ENCODE data around the gene GEMIN5.

Gene GEMIN5

DNA sequence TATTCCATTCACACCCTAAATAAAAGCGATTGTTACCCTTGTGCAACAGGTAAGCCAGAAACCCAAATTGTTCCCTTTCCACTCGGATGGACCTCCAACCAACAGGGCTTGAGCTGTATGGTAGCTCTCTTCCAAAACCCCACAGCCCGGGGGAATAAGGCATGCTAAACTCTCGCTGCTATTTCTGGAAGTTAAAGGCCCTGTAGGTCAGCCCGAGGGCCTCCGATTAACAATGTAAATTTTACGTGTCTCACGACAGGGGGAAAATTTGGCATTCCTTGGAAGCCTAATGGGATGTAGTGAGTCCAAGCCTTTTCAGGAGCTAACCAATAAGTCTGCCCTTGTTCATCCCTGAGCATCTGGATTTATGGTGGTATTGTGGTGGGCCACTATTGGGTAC, 53.6 kb downstream of the GEMIN5 start:
- no peak for DNase-seq (ENCODE audit: low read depth)

DNA sequence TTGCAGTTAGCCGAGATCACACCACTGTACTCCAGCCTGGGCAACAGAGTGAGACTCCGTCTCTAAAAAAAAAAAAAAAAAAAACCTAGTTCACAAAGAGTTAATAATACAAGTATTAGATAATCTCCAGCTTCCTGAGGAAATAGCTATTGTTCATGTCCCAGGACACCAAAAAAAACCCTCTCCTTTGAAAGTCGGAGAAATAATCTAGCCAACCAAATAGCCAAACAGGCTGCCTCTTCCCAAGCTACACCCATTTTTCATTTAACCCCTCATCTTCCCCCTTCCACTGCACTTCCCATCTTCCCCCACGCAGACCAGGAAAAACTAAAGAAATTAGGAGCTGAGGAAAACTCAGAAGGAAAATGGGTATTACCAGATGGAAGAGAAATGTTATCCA, 56.0 kb downstream of the GEMIN5 start:
- no peak for DNase-seq (ENCODE audit: low read depth)

DNA sequence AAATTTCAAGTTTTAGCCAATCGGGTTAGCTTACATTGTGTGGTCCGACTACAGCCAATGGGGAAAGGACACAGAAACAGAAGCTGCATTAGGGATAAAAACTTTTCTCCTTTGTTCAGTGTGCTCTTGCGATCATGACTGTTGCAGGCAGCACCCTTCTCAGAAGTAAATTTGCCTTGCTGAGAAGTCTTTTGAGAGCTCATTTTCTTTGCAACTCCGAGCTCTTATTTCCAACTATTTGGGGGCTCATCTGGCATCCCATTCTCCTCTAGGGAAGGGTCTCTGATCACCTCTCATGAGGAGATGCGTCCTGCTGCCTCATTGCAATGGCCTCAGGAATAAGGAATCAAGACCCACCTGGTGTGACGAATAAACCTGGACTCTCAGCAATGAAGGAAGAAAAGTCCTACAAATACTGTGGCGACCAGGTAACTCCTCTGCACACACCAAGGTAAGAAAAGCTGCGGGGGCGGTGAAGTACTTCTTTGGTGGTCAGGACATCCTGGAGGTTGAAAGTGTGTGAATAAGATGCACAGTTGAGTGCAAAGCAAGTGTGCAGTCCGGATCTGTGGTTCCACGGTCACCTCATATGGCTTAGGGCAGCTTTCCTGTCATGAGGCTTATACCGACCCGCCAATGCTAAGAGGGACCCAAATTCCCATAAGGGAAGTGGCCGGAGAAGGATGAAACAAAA, 59.2 kb downstream of the GEMIN5 start:
- DNase-seq (ENCODE audit: low read depth) = peak; percentile 22

DNA sequence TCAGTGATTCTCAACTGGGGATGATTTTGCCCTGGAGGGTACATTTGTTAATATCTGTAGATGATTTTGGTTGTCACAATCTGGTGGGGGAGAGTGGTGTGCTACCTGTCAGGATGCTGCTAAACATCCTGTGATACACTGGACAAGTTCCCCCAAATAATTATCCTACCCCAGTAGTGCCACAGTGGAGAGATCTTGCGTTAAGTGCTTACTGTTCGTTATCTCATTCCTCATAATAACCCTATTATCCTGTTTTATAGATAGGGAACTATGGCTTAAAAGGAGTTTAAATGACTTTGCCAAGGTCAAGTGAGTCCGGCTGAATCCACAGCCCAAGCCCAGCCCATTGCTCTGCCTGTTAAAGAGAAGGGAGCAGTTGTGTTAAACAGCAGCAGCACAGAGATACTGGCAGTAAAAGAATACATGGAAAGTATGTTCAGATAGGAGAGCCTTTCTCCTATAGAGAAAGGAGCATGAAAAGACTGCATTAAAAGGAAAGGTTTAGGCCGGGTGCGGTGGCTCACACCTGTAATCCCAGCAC, 64.2 kb downstream of the GEMIN5 start:
- no peak for DNase-seq (ENCODE audit: low read depth)

DNA sequence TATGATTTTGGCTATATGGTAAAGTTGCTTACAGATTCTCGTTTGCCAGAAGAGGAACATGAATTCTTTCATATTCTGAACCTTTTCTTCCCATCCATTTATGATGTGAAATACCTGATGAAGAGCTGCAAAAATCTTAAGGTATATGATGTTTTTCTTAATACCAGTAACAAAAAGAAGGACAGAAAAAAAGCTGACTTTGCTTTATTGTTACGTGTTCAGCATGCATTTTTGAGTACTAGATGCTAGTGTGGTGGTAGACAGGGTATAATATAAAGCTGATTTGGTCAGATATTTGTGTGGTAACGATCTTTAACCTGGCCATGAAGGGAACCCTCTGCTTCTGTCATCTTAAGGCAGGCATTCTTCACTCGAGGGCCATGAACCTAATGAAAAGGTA, 66.3 kb downstream of the GEMIN5 start:
- DNase-seq (ENCODE audit: low read depth) = no peak

DNA sequence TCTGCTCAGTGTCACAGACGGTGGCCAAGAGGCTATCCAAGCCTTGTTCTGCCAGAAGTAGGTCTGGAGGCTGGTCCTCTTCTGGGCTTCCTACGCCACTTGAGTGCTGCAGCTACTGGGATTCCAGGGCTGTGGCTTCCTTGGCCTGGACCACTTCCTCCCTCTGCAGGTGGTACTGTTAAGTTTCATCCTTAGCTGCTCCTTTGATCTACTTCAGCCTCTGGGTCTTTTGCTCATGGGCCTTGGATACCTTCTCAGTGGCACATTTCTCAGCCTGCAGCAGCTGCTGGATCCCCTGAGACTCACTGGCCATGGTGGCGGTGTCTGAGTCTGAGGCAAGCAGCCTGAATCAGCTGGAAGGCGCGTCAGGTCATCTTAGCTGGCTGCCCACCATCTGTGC, 69.3 kb downstream of the GEMIN5 start:
- DNase-seq (ENCODE audit: low read depth) = peak; percentile 33

DNA sequence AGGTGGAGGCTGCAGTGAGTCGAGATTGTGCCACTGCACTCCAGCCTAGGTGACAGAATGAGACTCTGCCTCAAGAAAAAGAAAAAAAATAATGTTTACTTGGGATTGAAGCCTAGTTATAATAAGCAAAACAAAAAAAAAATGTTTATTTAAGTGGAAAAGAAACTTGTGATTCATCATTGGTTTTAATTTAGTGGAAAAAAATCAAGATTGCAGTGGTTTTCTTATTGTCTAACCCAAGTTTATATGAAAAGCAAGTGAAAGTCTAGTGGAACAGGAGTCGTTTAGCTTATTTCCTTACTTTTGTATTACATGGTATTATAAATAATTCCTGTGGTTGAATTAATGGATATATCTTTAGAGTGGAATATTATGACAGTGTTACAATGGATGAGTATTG, 71.2 kb downstream of the GEMIN5 start:
- no peak for DNase-seq (ENCODE audit: low read depth)

DNA sequence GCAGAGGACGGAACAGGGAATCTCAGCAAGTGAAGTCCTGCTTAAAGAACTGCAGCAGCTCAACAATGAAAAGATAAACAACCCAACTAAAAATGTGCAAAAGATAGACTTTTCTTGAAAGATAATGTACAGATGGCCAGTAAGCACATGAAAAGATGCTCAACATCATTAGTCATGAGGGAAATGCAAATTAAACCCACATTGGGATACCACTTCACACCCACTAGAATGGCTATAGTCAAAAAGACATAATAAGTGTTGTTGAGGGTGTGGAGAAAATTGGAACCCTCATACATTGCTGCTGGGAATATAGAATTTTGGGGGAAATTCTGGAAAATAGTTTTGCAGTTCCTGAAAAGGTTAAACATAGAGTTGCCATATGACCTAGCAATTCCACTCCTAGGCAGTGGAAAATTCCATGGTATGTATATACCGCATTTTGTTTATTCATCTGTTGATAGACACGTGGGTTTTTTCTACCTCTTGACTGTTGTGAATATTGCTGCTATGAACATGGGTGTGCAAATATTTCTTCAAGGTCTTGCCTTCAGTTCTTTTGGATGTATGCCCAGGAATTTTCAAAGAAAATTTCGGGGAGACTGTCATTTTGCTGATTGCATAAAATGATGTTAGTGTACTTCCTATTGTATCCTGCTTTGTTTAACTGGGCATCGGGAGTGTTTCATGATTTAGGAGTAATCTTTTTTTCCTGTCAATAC, 72.4 kb downstream of the GEMIN5 start:
- no peak for DNase-seq (ENCODE audit: low read depth)

DNA sequence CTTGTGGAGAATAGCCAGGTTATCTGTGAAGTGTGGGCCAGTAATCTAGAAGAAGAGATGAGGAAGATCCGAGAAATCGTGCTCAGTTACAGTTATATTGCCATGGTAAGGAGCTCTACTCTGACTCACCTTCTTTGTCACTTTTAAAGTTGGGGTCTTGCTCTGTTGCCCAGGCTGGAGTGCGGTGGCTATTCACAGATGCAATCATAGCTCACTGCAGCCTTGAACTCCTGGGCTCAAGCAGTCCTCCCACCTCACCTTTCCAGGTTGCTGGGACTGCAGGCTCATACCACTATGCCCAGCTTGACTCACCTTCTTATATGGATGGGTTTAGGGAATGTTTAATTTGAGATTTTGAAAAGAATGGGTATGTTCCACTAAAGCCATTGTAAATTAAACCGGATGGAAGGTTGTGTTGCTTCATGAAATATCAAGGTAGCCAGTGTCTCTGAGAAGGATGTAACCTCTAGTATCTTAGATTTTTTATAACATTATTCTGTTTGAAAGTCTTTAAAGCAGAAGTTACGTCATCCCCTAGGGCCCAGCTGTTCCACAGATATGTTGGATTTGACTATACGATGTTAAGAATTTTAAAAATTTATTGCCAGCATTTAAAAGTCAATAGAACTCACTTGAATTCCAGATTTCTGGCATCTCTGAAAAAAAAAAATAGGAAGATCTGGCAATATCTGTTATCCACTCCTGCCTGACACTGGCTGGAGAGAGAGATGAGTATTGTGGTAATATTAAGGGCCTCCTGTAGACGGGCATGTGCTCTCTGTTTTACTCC, 74.5 kb downstream of the GEMIN5 start:
- no peak for DNase-seq (ENCODE audit: low read depth)

DNA sequence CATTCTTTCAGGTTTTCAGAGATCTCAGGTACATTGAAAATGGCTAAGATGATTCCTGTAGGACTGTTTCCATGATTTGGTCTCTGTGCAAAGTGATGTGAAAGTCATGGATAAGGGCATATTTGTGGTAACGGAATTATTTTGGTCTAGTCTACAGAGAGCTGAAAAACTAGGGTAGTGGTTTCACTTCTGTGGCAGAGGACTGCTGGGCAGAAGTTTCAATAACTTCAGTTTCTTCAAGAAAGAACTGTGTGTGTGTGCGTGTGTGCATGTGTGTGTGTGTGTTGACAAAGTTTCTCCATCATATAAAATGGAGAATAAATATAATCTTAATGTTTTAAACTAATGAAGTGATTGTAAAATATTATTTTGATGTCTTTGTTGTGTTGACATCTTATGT, 75.2 kb downstream of the GEMIN5 start:
- no peak for DNase-seq (ENCODE audit: low read depth)

DNA sequence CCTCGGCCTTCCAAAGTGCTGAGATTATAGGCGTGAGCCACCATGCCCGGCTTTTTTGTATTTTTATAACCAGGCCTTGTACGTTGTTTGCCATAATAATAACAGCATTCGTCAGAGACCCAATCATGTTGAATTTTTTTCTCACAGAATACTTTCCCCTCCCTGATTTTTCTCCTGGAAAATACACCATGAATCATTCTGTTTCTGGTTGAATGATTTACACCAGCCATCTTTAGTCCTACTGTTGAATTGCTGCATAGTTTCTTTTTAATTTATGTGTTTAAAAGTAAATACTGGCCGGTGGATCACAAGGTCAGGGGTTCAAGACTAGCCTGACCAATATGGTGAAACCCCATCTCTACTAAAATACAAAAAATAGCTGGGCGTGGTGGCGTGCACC, 76.1 kb downstream of the GEMIN5 start:
- DNase-seq (ENCODE audit: low read depth) = no peak

DNA sequence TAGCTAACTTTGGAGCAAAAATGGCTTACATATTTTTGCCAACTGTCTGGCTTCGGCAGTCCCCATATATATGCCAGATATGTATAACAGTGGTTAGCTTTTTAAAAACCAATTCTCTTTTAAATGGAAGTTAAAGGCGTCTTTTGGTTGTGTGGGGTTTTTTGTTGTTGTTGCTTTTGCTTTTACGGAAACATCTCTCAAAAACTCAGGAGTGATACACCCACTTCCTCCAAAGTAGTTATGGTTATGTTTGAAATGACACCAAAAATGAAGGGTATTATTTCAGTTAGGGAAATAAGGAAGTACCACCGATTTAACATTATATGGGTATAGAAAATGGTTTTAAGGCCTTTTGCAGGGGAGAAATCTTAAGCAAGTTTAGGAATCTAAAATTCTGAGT, 77.2 kb downstream of the GEMIN5 start:
- DNase-seq (ENCODE audit: low read depth) = no peak

DNA sequence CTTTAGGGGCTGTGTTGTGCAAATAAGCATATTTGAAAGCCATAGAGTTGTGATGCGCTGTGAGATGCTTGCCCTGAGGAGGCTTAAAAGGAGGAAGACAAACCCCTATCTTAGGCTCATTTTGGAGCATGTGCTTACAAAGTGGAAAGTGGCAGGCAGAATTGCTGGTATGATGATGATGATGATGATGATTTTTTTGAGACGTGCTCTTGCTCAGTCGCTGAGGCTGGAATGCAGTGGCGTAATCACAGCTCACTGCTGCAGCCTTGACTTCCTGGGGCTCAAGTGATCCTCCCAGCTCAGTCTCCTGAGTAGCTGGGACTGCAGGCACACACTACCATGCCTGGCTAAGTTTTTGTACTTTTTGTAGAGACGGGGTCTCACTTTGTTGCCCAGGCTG, 77.9 kb downstream of the GEMIN5 start:
- peak; percentile 76 for DNase-seq (ENCODE audit: low read depth)

DNA sequence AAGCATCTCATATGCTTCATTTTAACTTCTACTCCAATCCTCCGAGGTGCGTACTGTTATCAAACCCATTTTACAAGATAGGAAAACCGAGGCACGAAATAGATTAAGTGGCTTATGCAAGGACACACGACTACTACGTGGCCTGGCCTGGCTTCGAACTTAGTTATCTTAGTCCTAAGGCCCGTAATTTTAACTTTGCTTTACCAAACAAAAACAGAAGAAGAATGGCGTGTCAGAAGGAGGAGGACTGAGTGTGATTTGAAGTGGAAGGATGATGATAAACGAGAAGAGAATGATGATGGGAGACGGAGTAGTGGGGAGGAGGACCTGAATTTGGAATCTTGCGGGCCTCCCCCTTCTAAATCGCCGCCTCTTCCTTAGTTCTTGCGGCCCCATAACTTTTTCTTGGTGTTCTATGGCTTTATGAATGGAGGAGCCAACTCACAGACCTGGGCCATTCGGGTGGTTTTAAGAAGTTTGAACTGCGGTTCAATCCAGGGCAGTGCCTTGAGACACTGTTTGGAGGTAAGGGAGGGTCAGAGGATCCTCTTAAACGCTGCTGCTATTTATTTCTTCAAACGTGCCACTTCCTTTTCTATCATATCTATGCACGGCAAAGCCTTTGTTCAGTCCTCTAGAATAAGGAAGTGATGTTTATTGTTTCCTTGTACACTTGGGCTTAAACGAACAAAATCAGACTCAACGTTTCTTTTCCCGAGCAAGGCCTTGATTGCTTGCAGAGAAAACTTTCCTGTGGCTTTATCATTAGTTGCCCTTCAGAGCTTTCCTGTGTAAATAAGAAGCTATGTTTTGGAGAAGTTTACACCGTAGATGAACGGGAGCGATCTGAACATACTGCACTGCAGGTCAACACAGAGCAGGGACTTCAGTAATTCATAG, 78.8 kb downstream of the GEMIN5 start:
- DNase-seq (ENCODE audit: low read depth) = peak; percentile 40

DNA sequence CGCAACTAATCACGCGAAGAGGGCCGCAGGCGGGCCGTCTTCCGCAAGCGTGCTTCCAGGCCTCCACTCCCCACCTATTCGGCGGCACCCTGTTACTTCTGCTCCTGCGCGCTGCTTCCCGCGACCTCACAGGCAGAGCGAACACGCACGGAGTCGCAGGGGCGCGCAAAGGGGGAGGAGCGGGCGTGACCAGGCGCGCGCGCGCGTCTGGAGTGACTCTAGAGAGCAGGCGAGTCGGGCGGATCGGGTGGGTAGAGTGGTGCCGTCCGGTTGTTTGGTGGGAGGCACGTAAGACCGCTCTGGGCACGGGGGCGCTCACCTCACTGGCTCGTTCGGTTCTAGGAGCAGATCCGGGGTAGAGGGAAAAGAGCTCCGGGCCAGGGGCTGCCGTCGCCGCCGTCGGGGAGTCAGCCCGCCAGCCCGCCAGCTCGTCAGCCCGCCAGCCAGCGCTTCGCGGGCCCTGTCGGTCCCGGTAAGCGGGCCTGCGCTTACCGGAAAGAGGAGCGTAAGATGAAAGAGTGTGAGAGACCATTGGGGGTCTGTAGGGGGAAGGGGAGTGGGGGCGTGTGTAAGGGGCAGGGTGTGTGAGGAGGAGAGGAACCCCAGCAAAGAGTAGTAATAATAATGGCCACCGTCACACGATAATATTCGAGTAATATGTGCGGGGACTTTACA, 79.6 kb downstream of the GEMIN5 start, which contains the start of gene CNOT8:
Gene CNOT8 (plus strand): TSS at position 331 of the 675 bp plus-strand sequence. CDS start 4,652 bp downstream, outside the sequence.
- DNase-seq (ENCODE audit: low read depth) = peak; percentile 98

DNA sequence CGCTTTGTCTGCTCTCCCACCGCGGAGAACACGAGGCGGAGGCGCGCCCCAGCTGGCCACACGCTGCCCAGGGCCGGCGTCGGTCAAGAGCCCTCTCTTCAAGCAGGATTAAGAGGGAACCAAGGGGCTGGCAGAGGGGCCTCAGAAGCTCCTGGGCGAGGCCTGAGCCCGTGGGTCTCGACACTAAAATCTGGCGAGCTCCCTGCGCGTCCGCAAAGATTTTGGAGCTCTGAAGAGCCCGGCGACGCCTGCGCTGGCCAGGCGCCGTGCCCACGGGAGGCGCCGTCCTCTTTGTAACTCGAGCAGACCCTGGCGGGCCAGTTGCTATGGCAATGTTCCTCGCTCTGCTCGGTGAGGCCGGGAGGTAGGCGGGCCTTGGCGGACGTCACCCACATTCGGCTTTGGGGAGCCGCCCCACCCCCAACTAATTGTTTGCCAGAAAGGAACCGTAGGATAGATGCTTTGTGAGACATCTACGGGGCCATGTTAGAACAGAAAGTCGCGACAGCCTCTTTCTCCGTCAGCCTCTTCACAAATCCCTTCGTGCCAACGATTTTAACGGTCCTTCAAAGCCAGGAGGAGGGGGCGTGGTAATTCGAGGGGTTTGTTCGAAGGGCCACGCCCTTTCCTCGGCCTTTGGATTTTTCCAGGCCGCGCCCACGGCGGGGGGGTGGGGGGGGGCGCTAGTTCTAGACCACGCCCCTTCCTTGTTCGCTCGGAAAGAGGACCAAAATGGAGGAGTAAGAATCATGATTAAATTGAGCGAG, 80.3 kb downstream of the GEMIN5 start:
- DNase-seq (ENCODE audit: low read depth) = peak; percentile 97

DNA sequence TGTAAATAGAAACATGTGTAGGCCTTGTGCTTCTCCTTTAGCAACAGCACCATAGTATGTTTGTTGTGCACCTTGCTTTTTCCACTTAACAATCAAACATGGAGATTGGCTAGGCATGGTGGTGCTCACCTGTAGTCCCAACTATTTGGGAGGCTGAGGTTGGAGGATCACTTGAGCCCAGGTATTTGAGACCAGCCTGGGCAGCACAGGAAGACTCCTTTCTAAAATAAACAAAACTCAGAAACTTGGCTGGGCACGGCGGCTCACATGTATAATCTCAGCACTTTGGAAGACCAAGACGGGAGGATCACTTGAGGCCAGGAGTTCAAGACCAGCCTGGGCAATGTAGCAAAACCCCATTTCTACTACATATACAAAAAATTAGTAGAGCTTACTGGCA, 86.7 kb downstream of the GEMIN5 start:
- no peak for DNase-seq (ENCODE audit: low read depth)

DNA sequence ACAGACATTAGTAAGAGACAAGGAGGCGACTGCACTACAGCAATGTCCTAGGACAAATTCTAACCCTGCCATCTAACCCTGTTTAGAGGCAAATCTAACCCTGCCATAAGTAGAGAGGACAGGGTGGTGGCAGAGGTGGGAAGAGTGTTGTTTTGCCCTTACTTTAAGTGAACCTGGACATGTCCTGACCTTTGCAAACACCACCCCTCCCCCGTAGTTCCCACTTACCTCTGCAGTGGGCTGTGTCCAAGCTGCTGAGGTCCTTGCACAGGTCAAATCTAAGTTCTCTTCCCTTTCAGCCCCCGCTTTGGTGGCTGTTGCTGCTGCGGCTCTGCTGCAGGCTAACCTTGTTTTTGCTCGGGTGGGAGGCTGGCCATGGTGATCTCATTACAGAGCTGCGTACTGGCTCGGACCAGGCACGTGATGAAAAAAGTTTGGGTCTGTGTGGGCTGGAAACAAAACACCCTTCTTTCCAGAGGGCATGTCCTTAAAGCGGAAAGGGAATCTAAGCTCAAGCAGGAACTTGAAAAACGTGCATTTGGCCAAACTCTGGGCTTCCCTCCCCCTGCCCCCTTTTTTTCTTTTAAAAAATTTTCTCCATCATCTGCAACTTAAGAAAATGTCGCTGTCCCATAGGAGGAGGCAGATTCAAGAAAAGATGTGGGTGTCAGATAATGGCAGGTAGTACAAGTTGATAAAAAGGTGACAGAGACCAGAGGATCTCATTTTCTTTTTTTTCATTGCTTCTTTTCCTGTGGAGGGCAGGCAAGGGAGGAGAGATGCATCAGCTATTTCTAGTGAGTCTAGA, 87.6 kb downstream of the GEMIN5 start, which contains the start of gene FAXDC2:
Gene FAXDC2 (minus strand): TSS at position 349 of the 808 bp plus-strand sequence. CDS start 12,425 bp downstream, outside the sequence.
- DNase-seq (ENCODE audit: low read depth) = peak; percentile 73

DNA sequence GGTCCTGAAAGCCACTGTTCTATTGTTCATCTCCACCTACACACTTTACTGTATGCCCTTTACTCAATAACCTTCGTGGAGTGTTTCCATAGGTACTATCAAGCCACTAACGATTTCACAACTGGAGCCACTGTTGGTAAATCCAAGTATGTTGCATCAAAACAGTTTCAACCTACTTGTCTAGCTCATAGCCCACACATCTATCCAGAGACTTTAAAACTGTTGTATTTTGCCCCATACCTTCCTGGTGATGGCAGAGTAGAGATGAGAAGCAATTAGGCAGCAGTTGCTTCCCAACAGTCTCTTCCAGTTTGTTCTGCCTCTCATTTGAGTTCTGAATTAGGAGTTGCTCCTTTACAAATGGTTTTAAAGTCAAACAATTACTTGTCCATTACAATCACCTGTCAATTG, 88.2 kb downstream of the GEMIN5 start:
- no peak for DNase-seq (ENCODE audit: low read depth)

Measured in ELR (cell line).